HG03039 (cell line): ENCODE measurements around the gene TNNI2.
"Not testable (repeated sequence)": the region's sequence is repeated elsewhere in the genome, so short reads cannot be mapped to it uniquely, and the experiment has no call there.

Source experiments
- ATAC-seq: cut with Tn5 transposase; IDR thresholded peaks from one replicate; pipeline ENCODE4 v1.9.1; 2021; ENCODE audit warnings: mild to moderate bottlenecking, moderate library complexity; ENCODE audit not compliant: unreplicated experiment

TNNI2 gene

GRCh38 chr11:1838426-1839144, at the start of gene TNNI2:
Gene TNNI2 (plus strand): TSS chr11:1838981. CDS start chr11:1839697, 716 bp downstream.
- no peak for ATAC-seq

GRCh38 chr11:1791912-1792311, 46.9 kb upstream of the TNNI2 start:
- ATAC-seq: no peak

DNA sequence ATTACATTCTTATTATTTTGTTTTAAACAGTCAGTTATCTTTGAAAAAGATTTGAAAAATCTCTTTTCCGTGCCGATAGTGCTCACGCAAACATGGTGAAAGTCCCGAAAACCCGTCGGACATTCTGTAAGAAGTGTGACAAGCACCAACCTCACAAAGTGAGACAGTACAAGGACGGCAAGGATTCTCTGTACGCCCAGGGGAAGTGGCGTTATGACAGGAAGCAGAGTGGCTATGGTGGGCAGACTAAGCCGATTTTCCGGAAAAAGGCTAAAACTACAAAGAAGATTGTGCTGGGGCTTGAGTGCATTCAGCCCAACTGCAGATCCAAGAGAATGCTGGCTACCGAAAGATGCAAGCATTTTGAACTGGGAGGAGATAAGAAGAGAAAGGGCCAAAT, 46.3 kb upstream of the TNNI2 start:
- ATAC-seq: no peak

GRCh38 chr11:1793081-1793480, 45.7 kb upstream of the TNNI2 start:
- no peak for ATAC-seq

DNA sequence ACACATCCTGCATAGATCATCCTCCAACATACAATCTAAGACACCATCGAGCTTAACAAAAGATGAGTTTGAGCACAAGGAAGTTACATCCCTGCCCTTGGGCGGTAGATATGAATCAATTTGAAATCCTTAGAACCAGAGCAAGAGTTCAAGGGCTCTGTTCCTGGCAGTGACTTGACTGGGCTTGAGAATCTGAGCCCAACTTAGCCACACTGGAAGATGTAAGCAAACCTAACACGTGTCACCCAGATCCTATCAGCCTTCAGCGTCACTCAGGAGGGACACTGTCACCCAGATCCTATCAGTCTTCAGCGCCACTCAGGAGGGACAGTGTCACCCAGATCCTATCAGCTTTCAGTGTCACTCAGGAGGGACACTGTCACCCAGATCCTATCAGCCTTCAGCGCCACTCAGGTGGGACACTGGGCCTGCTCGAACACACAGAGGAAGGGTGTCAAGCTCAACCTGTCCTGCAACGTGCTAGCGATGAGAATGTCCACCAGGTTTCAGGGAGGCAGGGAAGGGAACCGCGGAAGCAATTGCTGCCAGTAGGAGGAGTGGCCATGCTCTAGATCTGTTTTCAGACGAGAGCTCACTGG, 42.3 kb upstream of the TNNI2 start:
- no peak for ATAC-seq

- ATAC-seq: no peak
Measured at GRCh38 chr11:1797391-1798125, 41.2 kb upstream of the TNNI2 start.

DNA sequence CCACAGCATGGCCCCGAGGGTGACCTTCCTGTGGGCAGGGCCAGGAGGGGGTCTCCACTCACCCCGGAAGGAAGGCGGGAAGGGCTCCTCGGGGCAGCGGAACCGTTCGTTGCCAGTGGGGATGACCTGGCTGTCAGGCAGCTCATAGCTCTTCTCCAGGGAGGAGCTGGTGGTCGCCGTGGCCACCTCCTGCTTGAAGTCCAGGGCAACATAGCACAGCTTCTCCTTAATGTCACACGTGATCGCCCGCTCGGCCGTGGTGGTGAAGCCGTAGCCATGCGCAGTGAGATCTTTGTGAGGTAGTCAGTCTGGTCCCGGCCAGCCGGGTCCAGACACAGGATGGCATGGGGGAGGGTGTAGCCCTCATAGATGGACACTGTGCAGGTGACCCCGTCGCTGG, 35.5 kb upstream of the TNNI2 start:
- ATAC-seq: no peak

DNA sequence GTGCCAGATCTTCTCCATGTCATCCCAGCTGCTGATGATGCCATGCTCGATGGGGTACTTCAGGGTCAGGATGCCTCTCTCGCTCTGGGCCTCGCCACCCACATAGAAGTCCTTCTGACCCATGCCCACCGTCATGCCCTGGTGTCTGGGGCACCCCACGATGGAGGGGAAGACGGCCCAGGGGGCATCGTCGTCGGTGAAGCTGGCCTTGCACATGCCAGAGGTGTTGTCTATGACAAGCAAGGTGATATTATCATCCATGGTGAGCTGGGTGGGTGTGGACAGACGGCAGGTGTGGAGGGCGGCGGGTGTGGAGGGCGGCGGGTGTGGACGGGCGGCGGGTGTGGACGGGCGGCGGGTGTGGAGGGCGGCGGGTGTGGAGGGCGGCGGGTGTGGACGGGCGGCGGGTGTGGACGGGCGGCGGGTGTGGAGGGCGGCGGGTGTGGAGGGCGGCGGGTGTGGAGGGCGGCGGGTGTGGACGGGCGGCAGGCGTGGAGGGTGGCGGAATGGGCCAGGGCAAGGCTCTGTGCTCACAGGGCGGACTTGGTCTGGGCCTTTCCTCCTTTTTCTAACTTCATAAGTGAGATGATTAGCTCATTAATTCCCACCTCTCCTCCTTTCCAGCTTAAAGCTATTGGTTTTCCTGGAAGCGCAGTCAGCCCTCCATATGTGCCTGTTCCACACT, 34.8 kb upstream of the TNNI2 start:
- not testable (repeated sequence) for ATAC-seq

GRCh38 chr11:1805525-1805924, 33.3 kb upstream of the TNNI2 start:
- ATAC-seq: no peak

- ATAC-seq: no peak
Measured at GRCh38 chr11:1807264-1807995, 31.4 kb upstream of the TNNI2 start.

- ATAC-seq: no peak
Measured at GRCh38 chr11:1810761-1811160, 28.0 kb upstream of the TNNI2 start.

DNA sequence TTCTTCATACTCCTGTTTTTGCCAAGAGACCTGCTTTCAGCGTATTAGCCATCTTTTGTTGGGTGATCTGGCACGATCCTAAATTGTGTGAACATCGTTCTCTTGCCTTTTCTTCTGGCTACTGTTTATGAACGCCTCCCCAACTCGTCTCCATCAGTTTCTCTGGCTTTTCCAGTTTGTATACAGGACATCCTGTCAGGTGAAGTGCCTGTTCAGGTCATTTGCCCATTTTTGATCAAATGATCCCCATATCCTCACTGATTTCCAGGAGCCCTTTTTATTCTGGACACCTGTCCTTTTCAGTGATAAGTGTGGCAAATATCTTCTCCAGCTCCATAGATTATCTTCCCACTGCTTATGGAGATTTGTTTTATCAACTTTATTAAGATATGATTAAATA, 26.5 kb upstream of the TNNI2 start:
- ATAC-seq: no peak

DNA sequence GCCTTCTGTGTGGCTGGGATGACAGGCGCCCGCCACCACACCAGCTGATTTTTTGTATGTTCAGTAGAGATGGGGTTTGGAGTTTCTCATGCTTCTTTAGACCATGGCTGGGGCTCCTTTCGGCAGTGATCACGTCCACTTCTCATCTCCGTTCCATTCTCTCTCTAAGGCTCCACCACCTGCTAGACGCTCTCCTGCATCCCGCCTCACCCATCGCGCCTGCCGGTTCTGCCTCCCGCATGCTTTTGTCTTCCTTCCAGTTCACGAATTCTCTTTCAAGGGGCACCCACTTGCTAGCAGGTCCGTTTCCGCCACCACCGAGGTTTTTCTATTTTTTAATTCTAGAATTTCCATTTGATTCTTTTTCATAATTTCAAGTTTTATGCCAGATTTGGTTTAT, 26.0 kb upstream of the TNNI2 start:
- ATAC-seq: no peak

DNA sequence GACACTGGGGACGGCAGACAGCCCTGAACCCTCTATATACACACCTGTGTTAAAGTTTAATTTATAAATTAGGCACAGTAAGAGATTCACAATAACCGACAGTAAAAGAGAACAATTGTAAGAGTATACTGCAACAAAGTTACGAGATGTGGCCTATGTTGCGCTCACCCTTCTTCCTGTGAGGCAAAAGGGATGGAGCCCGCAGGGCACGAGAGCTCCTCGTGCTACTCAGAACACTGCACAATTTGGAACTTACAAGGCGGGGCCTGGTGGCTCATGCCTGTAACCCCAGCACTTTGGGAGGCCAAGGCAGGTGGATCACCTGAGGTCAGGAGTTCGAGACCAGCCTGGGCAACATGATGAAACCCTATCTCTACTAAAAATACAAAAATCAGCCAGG, 25.4 kb upstream of the TNNI2 start:
- not testable (repeated sequence) for ATAC-seq

DNA sequence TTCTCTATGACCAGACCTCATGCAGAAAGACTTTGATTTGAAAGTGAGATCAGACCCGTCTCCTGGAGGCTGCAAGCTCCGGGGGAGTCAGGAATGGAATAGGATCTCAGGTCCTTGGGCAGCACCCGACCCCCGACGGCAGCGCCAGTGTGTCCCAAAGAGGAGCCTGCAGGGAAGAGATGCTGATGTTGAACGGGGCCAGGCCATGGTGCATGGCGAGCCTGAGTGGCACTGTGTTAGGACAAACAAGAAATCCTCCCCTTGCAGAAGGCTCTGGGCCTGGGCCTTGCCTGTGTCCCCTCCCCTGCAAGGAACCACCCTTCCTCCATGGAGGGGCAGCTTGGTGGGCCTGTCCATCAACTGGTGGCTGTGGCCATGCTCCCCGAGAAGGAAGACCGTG, 24.1 kb upstream of the TNNI2 start:
- ATAC-seq: no peak

GRCh38 chr11:1815311-1815710, 23.5 kb upstream of the TNNI2 start:
- no peak for ATAC-seq

DNA sequence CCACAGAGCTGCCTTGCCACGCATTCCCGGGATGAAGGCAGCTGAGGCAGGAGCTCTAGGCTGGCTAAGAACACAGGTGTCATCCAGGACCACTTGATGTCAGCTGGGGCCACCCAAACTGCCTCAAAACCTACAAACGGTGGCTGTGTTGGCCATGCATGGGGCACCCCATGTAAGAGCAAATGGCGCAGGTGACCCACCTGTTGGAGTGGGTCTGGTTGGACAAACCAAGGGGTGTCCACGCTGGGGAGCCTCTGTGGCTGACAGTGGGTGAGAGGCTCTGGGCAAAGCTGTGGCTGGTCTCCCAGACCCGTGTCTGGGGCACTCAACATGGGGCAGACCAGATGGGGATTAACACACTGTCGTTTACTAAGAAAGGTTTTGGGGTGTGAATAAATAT, 23.0 kb upstream of the TNNI2 start:
- no peak for ATAC-seq

GRCh38 chr11:1817000-1817399, 21.8 kb upstream of the TNNI2 start:
- no peak for ATAC-seq

DNA sequence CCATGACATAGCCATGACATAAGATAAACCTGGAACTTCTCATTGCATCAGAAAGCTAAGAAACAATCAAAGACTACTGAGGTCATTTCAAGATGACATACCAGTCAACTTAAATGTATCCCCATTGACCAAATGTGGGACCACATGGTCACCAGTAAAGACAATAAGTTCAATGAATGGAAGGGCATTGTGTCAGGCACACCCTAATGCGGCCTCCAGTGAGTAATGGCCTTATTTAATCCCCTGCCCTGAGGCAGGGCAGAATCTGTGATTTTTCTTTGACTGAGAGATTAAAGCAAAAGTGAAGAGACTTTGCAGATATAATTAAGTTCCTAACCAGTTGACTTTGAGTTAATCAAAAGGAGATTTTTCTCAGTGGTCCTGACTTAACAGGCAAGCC, 21.3 kb upstream of the TNNI2 start:
- ATAC-seq: no peak

DNA sequence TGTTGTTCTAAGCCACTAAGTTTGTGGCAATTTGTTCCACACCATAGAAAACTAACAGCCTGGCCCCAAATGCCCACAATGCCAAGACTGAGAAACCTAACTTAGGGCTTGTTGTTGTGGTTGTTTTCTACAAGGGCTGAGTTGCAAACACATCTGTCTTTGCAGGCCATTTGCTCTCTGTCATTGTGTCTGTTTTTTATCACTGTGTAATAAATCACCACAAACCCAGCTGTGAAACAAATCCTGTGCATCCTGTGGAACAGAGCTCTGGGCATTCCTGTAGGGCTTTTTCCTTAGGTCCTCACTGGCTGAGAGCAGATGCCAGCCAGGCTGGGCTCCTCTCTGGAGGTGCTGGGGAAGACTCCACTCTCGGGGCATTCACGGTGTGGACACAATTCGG, 19.7 kb upstream of the TNNI2 start:
- no peak for ATAC-seq
